GM20431 (cell line): ENCODE results near the gene LRRC4.

Experiments used
- in situ Hi-C: fragments of 300-500 bp; cut with MseI, MboI; formaldehyde crosslinking; loops from one replicate; pipeline ENCODE4 v1.15.0; 2020; ENCODE audit warnings: low sequenced_read_pairs; ENCODE audit not compliant: unreplicated experiment

The LRRC4 gene

GRCh38 chr7:128060018-128060417 lies 28.8 kb upstream of the LRRC4 start:
- in situ Hi-C loops: no loop called here

GRCh38 chr7:128059143-128059988 lies 28.1 kb upstream of the LRRC4 start:
- in situ Hi-C loops: no loop called here

- in situ Hi-C loops: no loop called here
Observed at GRCh38 chr7:128057909-128058308, 26.7 kb upstream of the LRRC4 start.

- in situ Hi-C loops: no loop called here
Observed at GRCh38 chr7:128056901-128057300, 25.7 kb upstream of the LRRC4 start.

- in situ Hi-C loops: no loop called here
Observed at GRCh38 chr7:128055637-128056036, 24.4 kb upstream of the LRRC4 start.

- in situ Hi-C loops: no loop called here
Observed at GRCh38 chr7:128054511-128054910, 23.3 kb upstream of the LRRC4 start.

GRCh38 chr7:128053991-128054390 lies 22.8 kb upstream of the LRRC4 start:
- in situ Hi-C loops: no loop called here

- in situ Hi-C loops: no loop called here
Observed at GRCh38 chr7:128053023-128053422, 21.8 kb upstream of the LRRC4 start.

GRCh38 chr7:128052404-128052803 lies 21.2 kb upstream of the LRRC4 start:
- in situ Hi-C loops: no loop called here

GRCh38 chr7:128045766-128046165 lies 14.5 kb upstream of the LRRC4 start:
- in situ Hi-C loops: no loop called here

GRCh38 chr7:128045158-128045557 lies 13.9 kb upstream of the LRRC4 start:
- in situ Hi-C loops: no loop called here

GRCh38 chr7:128044064-128044463 lies 12.8 kb upstream of the LRRC4 start:
- in situ Hi-C loops: no loop called here

- in situ Hi-C loops: no loop called here
Observed at GRCh38 chr7:128042012-128042411, 10.8 kb upstream of the LRRC4 start.

GRCh38 chr7:128041203-128041602 lies 10.0 kb upstream of the LRRC4 start:
- in situ Hi-C loops: no loop called here

- in situ Hi-C loops: no loop called here
Observed at GRCh38 chr7:128040205-128040604, 9.0 kb upstream of the LRRC4 start.

GRCh38 chr7:128039544-128039953 lies 8.3 kb upstream of the LRRC4 start:
- in situ Hi-C loops: no loop called here

GRCh38 chr7:128037880-128038619 lies 6.8 kb upstream of the LRRC4 start:
- in situ Hi-C loops: no loop called here

GRCh38 chr7:128037081-128037480 lies 5.8 kb upstream of the LRRC4 start:
- in situ Hi-C loops: no loop called here

- in situ Hi-C loops: no loop called here
Observed at GRCh38 chr7:128036226-128036940, 5.1 kb upstream of the LRRC4 start.

GRCh38 chr7:128035712-128036111 lies 4.5 kb upstream of the LRRC4 start:
- in situ Hi-C loops: no loop called here

GRCh38 chr7:128034825-128035224 lies 3.6 kb upstream of the LRRC4 start:
- in situ Hi-C loops: no loop called here
